ENCODE data around the gene APOA4. TPM values are rescaled to one million over a fixed set of nuclear protein-coding genes. Genes with fewer than 3 reads are reported as not detected.

The APOA4 gene
- total RNA-seq, 1 experiment from 2014 or later, result 3.3 TPM

DNA sequence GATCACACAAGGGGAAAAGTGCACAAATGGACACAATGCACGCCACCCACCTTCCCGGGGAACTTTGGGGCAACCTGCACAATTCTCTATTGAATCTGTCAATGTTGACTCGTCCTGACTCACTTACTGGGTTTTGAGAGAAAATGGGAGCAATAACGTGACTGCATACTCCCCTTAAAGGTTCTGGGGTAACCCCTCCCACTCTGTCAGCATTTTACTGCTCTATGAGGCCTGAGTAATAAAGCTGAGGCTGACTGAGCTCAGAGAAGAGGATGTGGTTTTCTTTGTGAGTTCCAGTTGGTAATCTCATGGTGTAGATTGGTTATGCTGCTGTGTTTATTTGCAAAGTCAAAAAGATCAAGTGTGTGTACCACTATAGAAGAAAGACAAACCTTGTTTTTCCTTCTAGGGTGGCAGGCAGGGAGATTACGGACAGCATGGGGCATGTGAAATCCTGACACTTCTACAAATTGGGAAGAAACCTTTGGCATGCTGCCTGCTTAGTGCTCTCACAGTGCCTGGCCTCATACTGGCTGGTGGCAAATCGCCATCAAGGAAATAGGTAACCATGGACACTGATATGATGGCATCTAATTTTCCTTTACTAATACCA, 30.5 kb upstream of the APOA4 start:
- no peaks in the 10 kb centered on the region for H3K9me3 ChIP-seq
- H3K4me1 ChIP-seq, result peaks cover 5% of the 10 kb centered on the region; the same call in 1 of the 2 replicates
- CTCF ChIA-PET, result interaction anchor here (0.6 to 1.5 kb wide), 2 partner anchors 62 to 1498 kb away, joined by 3 to 4 read pairs; partner anchors contain the start of gene APOA5
- no peak overlapping the region for H3K4me3 ChIP-seq (ENCODE audit: low read depth, low read length)
- Mint-ChIP-seq H3K4me1 (ENCODE audit: low read depth, unreplicated experiment) (peaks cover 17% of the 10 kb centered on the region), H3K9me3 (ENCODE audit: unreplicated experiment) (no peaks in the 10 kb centered on the region), H3K36me3 (ENCODE audit: insufficient read depth, unreplicated experiment) (peaks cover 52% of the 10 kb centered on the region), H3K4me3 (ENCODE audit: unreplicated experiment) (no peak overlapping the region), H3K27me3 (ENCODE audit: insufficient read depth, unreplicated experiment) (no peaks in the 10 kb centered on the region), H3K27ac (ENCODE audit: unreplicated experiment) (no peak overlapping the region)
- H3K36me3 ChIP-seq (ENCODE audit: control insufficient read depth, insufficient read depth, low read length), result peaks cover 6% of the 10 kb centered on the region
- DNase-seq, result no peak
- no TSS peak for BruUV-seq (replicated peaks)
- intact Hi-C loops (cut with micrococcal nuclease; ENCODE audit: unreplicated experiment), result no loop called here
- H3K27me3 ChIP-seq (replicated peaks; ENCODE audit: control insufficient read depth, insufficient read depth, low read length), result no peaks in the 10 kb centered on the region
- TF ChIP-seq, protein P1, sequence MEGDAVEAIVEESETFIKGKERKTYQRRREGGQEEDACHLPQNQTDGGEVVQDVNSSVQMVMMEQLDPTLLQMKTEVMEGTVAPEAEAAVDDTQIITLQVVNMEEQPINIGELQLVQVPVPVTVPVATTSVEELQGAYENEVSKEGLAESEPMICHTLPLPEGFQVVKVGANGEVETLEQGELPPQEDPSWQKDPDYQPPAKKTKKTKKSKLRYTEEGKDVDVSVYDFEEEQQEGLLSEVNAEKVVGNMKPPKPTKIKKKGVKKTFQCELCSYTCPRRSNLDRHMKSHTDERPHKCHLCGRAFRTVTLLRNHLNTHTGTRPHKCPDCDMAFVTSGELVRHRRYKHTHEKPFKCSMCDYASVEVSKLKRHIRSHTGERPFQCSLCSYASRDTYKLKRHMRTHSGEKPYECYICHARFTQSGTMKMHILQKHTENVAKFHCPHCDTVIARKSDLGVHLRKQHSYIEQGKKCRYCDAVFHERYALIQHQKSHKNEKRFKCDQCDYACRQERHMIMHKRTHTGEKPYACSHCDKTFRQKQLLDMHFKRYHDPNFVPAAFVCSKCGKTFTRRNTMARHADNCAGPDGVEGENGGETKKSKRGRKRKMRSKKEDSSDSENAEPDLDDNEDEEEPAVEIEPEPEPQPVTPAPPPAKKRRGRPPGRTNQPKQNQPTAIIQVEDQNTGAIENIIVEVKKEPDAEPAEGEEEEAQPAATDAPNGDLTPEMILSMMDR (IDR thresholded peaks at IDR 0.05; ENCODE audit: insufficient read depth in 1 of 2, low read depth in 1 of 2, low read length in 1 of 2, severe bottlenecking in 1 of 2, unreplicated experiment in 1 of 2), result no peak
- POLR2A ChIA-PET, result no interaction called here

DNA sequence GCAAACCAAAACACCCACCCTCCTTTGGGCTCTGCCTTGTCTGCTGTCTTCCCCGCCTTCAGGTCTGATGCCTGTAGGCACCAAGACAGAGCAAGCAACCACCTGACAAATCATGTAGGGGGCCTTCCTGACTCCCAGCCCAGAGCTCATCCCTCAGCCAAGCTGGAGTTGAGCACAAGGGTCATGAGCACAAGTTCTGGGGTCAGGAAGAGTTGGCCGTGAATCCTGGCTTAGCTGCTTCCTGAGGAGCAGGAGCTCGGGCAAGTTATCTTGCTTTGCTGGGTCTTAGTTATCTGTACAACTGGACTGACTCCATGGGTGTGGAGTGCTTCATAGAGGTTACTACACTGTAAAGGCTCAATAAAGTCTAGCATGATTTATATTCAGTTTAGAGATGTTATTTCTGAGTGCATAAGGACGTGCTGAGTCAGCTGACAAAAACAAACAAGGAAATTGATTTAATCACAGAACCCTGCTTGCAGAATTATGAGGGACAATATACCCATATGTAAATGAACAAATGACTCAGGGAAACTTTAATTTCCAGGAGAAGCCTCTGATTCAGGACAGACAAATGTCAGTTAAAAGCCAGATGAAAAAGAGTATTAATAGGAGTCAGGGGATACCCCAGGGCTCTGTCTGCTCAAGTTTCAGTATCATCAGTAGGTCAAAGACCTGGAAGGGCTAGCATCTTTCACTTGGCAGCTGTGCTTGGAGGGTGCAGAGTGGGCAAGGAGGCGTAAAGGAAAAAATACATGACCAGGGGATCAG, 29.3 kb upstream of the APOA4 start:
- intact Hi-C loops (cut with micrococcal nuclease; ENCODE audit: unreplicated experiment), result no loop called here
- H3K27me3 Mint-ChIP-seq (ENCODE audit: insufficient read depth, unreplicated experiment), result no peaks in the 10 kb centered on the region
- Histone ChIP-seq H3K27me3 (replicated peaks; ENCODE audit: control insufficient read depth, insufficient read depth, low read length) (no peaks in the 10 kb centered on the region), H3K4me1 (peaks cover under 1% of the 10 kb centered on the region; the same call in 1 of the 2 replicates), H3K9me3 (no peaks in the 10 kb centered on the region), H3K36me3 (ENCODE audit: control insufficient read depth, insufficient read depth, low read length) (peaks cover 6% of the 10 kb centered on the region), H3K4me3 (ENCODE audit: low read depth, low read length) (no peak overlapping the region)
- TF ChIP-seq, protein P1 (IDR thresholded peaks at IDR 0.05; ENCODE audit: insufficient read depth in 1 of 2, low read depth in 1 of 2, low read length in 1 of 2, severe bottlenecking in 1 of 2, unreplicated experiment in 1 of 2), result no peak
- peaks cover 10% of the 10 kb centered on the region for H3K4me1 Mint-ChIP-seq (ENCODE audit: low read depth, unreplicated experiment)
- POLR2A ChIA-PET, result no interaction called here
- H3K36me3 Mint-ChIP-seq (ENCODE audit: insufficient read depth, unreplicated experiment), result peaks cover 41% of the 10 kb centered on the region
- no TSS peak for BruUV-seq (replicated peaks)
- no peak overlapping the region for H3K27ac Mint-ChIP-seq (ENCODE audit: unreplicated experiment)
- no peaks in the 10 kb centered on the region for H3K9me3 Mint-ChIP-seq (ENCODE audit: unreplicated experiment)
- CTCF ChIA-PET, result interaction anchor here (0.6 to 1.1 kb wide), 2 partner anchors 24 to 1499 kb away, joined by 3 read pairs; no protein-coding TSS in a partner anchor
- H3K4me3 Mint-ChIP-seq (ENCODE audit: unreplicated experiment), result no peak overlapping the region
- no peak for DNase-seq

DNA sequence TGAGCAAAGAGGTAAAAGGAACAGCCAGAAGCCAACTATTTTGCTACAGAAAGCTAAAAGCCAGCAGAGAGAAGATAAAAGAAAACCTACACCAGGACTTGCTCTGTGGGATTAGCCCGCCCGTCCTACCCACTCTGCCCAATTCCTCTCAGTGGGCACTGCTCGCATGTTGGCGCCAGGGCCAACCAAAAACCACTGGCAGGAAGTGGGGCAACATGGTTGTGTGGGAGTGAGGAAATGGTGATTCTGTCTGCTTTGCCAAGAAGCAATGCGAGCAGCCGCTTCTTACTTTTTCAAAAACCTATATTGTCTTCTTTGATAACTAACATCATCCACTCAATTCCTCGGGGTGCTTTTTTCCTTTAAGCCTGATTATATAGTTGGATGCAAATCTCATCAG, 28.5 kb upstream of the APOA4 start:
- no peaks in the 10 kb centered on the region for H3K9me3 ChIP-seq
- Mint-ChIP-seq H3K4me1 (ENCODE audit: low read depth, unreplicated experiment) (peaks cover 10% of the 10 kb centered on the region), H3K27me3 (ENCODE audit: insufficient read depth, unreplicated experiment) (no peaks in the 10 kb centered on the region), H3K9me3 (ENCODE audit: unreplicated experiment) (no peaks in the 10 kb centered on the region), H3K27ac (ENCODE audit: unreplicated experiment) (no peak overlapping the region), H3K4me3 (ENCODE audit: unreplicated experiment) (no peak overlapping the region), H3K36me3 (ENCODE audit: insufficient read depth, unreplicated experiment) (peaks cover 40% of the 10 kb centered on the region)
- intact Hi-C loops (cut with micrococcal nuclease; ENCODE audit: unreplicated experiment), result no loop called here
- ChIA-PET POLR2A (no interaction called here), CTCF (interaction anchor here (1.1 kb wide), 1 partner anchor 23 kb away, joined by 3 read pairs; no protein-coding TSS in a partner anchor)
- no peak for DNase-seq
- no TSS peak for BruUV-seq (replicated peaks)
- H3K4me1 ChIP-seq, result no peaks in the 10 kb centered on the region
- no peak overlapping the region for H3K4me3 ChIP-seq (ENCODE audit: low read depth, low read length)
- H3K36me3 ChIP-seq (ENCODE audit: control insufficient read depth, insufficient read depth, low read length), result peaks cover 9% of the 10 kb centered on the region
- TF ChIP-seq, protein P1 (IDR thresholded peaks at IDR 0.05; ENCODE audit: insufficient read depth in 1 of 2, low read depth in 1 of 2, low read length in 1 of 2, severe bottlenecking in 1 of 2, unreplicated experiment in 1 of 2), result no peak
- no peaks in the 10 kb centered on the region for H3K27me3 ChIP-seq (replicated peaks; ENCODE audit: control insufficient read depth, insufficient read depth, low read length)

Measured in Caco-2 (cell line).